HepG2 (cell line): ENCODE data around the gene LONP1. TPM values are rescaled to one million over a fixed set of nuclear protein-coding genes. Genes with fewer than 3 reads are reported as not detected.

Experiments
- ATAC-seq: fragments of 200-7000 bp; cut with Tn5 transposase; 3 replicates; pipeline ENCODE4 v1.9.1; 2020; ENCODE audit warnings: mild to moderate bottlenecking, moderate library complexity
- BruUV-seq: library from RNA; stranded (reverse); fragments of 400-500 nt; replicated peaks from 2 replicates; lab custom pipeline; 2021; lab: Mats Ljungman, UMichigan
- CTCF ChIA-PET: fragments of 300-600 bp; formaldehyde crosslinking; extraction: SDS; loops from one replicate; lab custom pipeline; 2021; ENCODE audit warnings: low total read pairs, inconsistent platforms, low intra/inter-chr PET ratio; lab: Yijun Ruan, JAX
- POLR2A ChIA-PET: fragments of 350-600 bp; sonication (Branson Sonifier 250); formaldehyde crosslinking; loops from one replicate; lab custom pipeline; 2020; ENCODE audit warnings: antibody characterized with exemption, inconsistent platforms; lab: Yijun Ruan, JAX
- DNase-seq: peaks from one replicate; pipeline ENCODE4 v3.0.0-alpha.2; 2015; ENCODE audit warnings: low spot score
- FAIRE-seq: peaks from 3 replicates; lab custom pipeline; 2011; peaks lifted over from hg19 to GRCh38; lab: Jason Lieb, UNC
- H2AFZ ChIP-seq: one replicate; pipeline ENCODE4 v1.6.1; 2011; ENCODE audit warnings: low read length, inconsistent platforms
- H3K27ac ChIP-seq: fragments of 300-600 bp; 3 replicates; pipeline ENCODE4 v1.8.0; 2011; ENCODE audit warnings: mixed run types, mild to moderate bottlenecking, mixed read lengths, low read length, inconsistent platforms; ENCODE audit not compliant: insufficient read depth; ENCODE audit errors: extremely low read length
- H3K27me3 ChIP-seq, 2 experiments: fragments of 200-600 bp in 1 of 2; 2 replicates in 1 of 2; 3 replicates in 1 of 2; pipeline versions ENCODE4 v1.6.0 to v1.8.0; 2011; ENCODE audit warnings: low read length in 2 of 2, mild to moderate bottlenecking in 2 of 2, moderate library complexity in 2 of 2, inconsistent platforms in 1 of 2; ENCODE audit not compliant: insufficient read depth in 2 of 2, control insufficient read depth in 1 of 2
- H3K36me3 ChIP-seq, 2 experiments: fragments of 200-600 bp in 1 of 2; replicated peaks in 1 of 2; 2 replicates in 1 of 2; 3 replicates in 1 of 2; pipeline versions ENCODE4 v1.5.1 to v1.8.0; 2011; ENCODE audit warnings: low read length in 2 of 2, inconsistent platforms in 1 of 2; ENCODE audit not compliant: insufficient read depth in 2 of 2, control insufficient read depth in 1 of 2
- H3K4me1 ChIP-seq: 2 replicates; pipeline ENCODE4 v1.5.1; 2012; ENCODE audit warnings: low read length, inconsistent platforms; ENCODE audit not compliant: insufficient read depth
- H3K4me2 ChIP-seq: 2 replicates; pipeline ENCODE4 v1.6.0; 2011; ENCODE audit warnings: low read depth, low read length, inconsistent platforms
- H3K4me3 ChIP-seq, 3 experiments: fragments of 200-600 bp in 1 of 3; sonication (generic), shearing (Covaris generic) in 1 of 3; replicated peaks in 1 of 3; 2 replicates each; pipeline ENCODE4 v1.5.1; 2011 to 2016; ENCODE audit warnings: low read length in 3 of 3, inconsistent platforms in 2 of 3, low read depth in 2 of 3, mild to moderate bottlenecking in 2 of 3, control low read depth in 1 of 3, mixed read lengths in 1 of 3; ENCODE audit not compliant: insufficient read depth in 1 of 3
- H3K79me2 ChIP-seq: one replicate; pipeline ENCODE4 v1.6.1; 2011; ENCODE audit warnings: low read length, inconsistent platforms; ENCODE audit not compliant: insufficient read depth
- H3K9ac ChIP-seq: 2 replicates; pipeline ENCODE4 v1.6.0; 2011; ENCODE audit warnings: mild to moderate bottlenecking, low read depth, low read length, inconsistent platforms; ENCODE audit not compliant: insufficient read depth
- H3K9me3 ChIP-seq: 2 replicates; pipeline ENCODE4 v1.5.1; 2012; ENCODE audit warnings: mild to moderate bottlenecking, low read length
- H4K20me1 ChIP-seq: 2 replicates; pipeline ENCODE4 v1.6.0; 2011; ENCODE audit warnings: inconsistent platforms, mild to moderate bottlenecking, low read length, moderate library complexity; ENCODE audit not compliant: insufficient read depth
- GATAD2A ChIP-seq: IDR thresholded peaks from 2 replicates; pipeline ENCODE4 v1.6.1; 2016
- HNF1B ChIP-seq: sonication (generic); formaldehyde crosslinking; IDR thresholded peaks from 2 replicates; pipeline ENCODE4 v1.5.1; 2020; ENCODE audit warnings: mild to moderate bottlenecking, moderate library complexity, missing genetic modification reagents
- NCOA5 ChIP-seq: sonication (generic); formaldehyde crosslinking; IDR thresholded peaks from 2 replicates; pipeline ENCODE4 v1.4.0; 2020; ENCODE audit warnings: missing genetic modification reagents
- PHF8 ChIP-seq: sonication (generic); formaldehyde crosslinking; IDR thresholded peaks from 2 replicates; pipeline ENCODE4 v1.5.0; 2020; ENCODE audit warnings: missing genetic modification reagents
- PRPF4 ChIP-seq: fragments of 200-400 bp; formaldehyde crosslinking; IDR thresholded peaks from 2 replicates; pipeline ENCODE4 v1.6.1; 2016; ENCODE audit warnings: low read length, low read depth; ENCODE audit not compliant: poor library complexity, severe bottlenecking
- SRSF4 ChIP-seq: fragments of 200-400 bp; formaldehyde crosslinking; IDR thresholded peaks from one replicate; pipeline ENCODE4 v1.6.1; 2018; ENCODE audit warnings: mild to moderate bottlenecking, low read depth, low read length, moderate library complexity; ENCODE audit not compliant: poor library complexity, severe bottlenecking
- TAF15 ChIP-seq: fragments of 200-400 bp; formaldehyde crosslinking; IDR thresholded peaks from one replicate; pipeline ENCODE4 v1.6.1; 2018; ENCODE audit warnings: mild to moderate bottlenecking, low read depth, low read length; ENCODE audit not compliant: poor library complexity, severe bottlenecking
- ZHX1 ChIP-seq: sonication (generic); formaldehyde crosslinking; IDR thresholded peaks from 2 replicates; pipeline ENCODE4 v1.8.1; 2022; ENCODE audit warnings: low read depth, mild to moderate bottlenecking, missing genetic modification reagents
- ZNF10 ChIP-seq: sonication (generic); formaldehyde crosslinking; IDR thresholded peaks from 2 replicates; pipeline ENCODE4 v1.4.0; 2020; ENCODE audit warnings: mild to moderate bottlenecking, low read depth, missing genetic modification reagents, borderline replicate concordance
- ZNF121 ChIP-seq: sonication (generic); formaldehyde crosslinking; IDR thresholded peaks from 2 replicates; pipeline ENCODE4 v1.5.0; 2020; ENCODE audit warnings: mild to moderate bottlenecking, missing genetic modification reagents
- ZNF138 ChIP-seq: sonication (generic); formaldehyde crosslinking; IDR thresholded peaks from 2 replicates; pipeline ENCODE4 v1.5.0; 2020; ENCODE audit warnings: mild to moderate bottlenecking, low read depth, missing genetic modification reagents
- ZNF512B ChIP-seq: sonication (generic); formaldehyde crosslinking; IDR thresholded peaks from 2 replicates; pipeline ENCODE4 v1.5.1; 2020; ENCODE audit warnings: missing genetic modification reagents, mild to moderate bottlenecking, borderline replicate concordance
- WGBS: methylation state at CpG from one replicate; pipeline ENCODE4 v1.1.6; 2017; ENCODE audit warnings: low lambda C conversion rate; 5-methylcytosine and 5-hydroxymethylcytosine counted together
- in situ Hi-C: cut with HindIII; loops from 2 replicates; pipeline ENCODE4 v1.10.0; 2017; ENCODE audit warnings: low pct_unique_long_range_greater_than_20kb; ENCODE audit not compliant: extremely low pct_ligation_motif_present
- intact Hi-C: fragments of 100-400 bp; cut with micrococcal nuclease; formaldehyde crosslinking; loops from one replicate; pipeline ENCODE4 v1.10.0; 2022; ENCODE audit not compliant: unreplicated experiment
- polyA plus RNA-seq, 8 experiments: library from polyadenylated mRNA; depleted of rRNA in 3 of 8; stranded (reverse) in 7 of 8; unstranded in 1 of 8; fragments of >200 nt; fragmentation: Illumina TruSeq in 4 of 8; extraction: Trizol in 4 of 8; gene quantifications; 2 replicates each; pipeline versions ENCODE4 v1.2.1 to v1.2.3, GENCODE V29; 2011 to 2016; ENCODE audit warnings: low read depth in 4 of 8, missing spikeins in 1 of 8, mixed read lengths in 1 of 8; ENCODE audit not compliant: insufficient read depth in 1 of 8
- total RNA-seq, 5 experiments: library from RNA; depleted of rRNA; stranded (reverse); fragments of >200 nt; fragmentation: Illumina TruSeq; extraction: Trizol; gene quantifications; 2 replicates each; pipeline ENCODE4 v1.2.3, GENCODE V29; 2016; ENCODE audit warnings: low read depth in 1 of 5

LONP1 gene
- total and polyA plus RNA-seq, 2 of the 13 experiments (the other 11 are each of a cell fraction or from before 2014, with no cell fraction given), result 59.5 to 76.8 TPM

- TF ChIP-seq ZNF121, result peak; percentile 30; the same call in 1 of the 2 replicates
- 0 out of 2 replicates have a peak, but pooled peaks have one; percentile 4 for TF ChIP-seq HNF1B (CRISPR knock-in tag)
- no peak for TF ChIP-seq GATAD2A (CRISPR knock-in tag)
Observed at GRCh38 chr19:5687360-5688198, 32.4 kb downstream of the LONP1 start (continued).

- Histone ChIP-seq H3K27ac (peak overlapping the region; percentile 72), H3K27me3 (no peaks in the 10 kb centered on the region; a peak in 1 of 5 replicates), H3K4me1 (peaks cover 24% of the 10 kb centered on the region), H3K4me3 (peak overlapping the region; percentile 66 to 81 (median 66); a peak in 5 of 6 replicates), H3K79me2 (peaks cover 17% of the 10 kb centered on the region), H4K20me1 (peaks cover 16% of the 10 kb centered on the region; the same call in 1 of the 2 replicates), H3K36me3 (peaks cover 0 to 5% of the 10 kb centered on the region in 2 experiments; a peak in 2 of 5 replicates), H2AFZ (no peak overlapping the region), H3K9me3 (no peaks in the 10 kb centered on the region), H3K4me2 (peak overlapping the region; percentile 84), H3K9ac (peak overlapping the region; percentile 64)
- intact Hi-C loops, result loop anchor here (2.0 to 5.0 kb wide), 2 partner anchors 34 to 140 kb away; partner anchors contain the start of genes CATSPERD and LONP1
- ATAC-seq (peak; percentile 64), DNase-seq (peak; percentile 87), FAIRE-seq (peak; percentile 84)
- in situ Hi-C loops, result no loop called here
- 0% methylated on average over 7 of the region's 59 CpGs for WGBS
- ChIA-PET CTCF (no interaction called here), POLR2A (interaction anchor here (0.7 to 2.2 kb wide), 8 partner anchors 22 to 141 kb away, joined by 3 to 21 read pairs (median 4); partner anchors contain the start of genes CATSPERD, DUS3L, LONP1 and SAFB)
- BruUV-seq, result no TSS peak
- no peak for TF ChIP-seq NCOA5
- 0 out of 2 replicates have a peak, but pooled peaks have one; percentile 8 for TF ChIP-seq ZHX1 (CRISPR knock-in tag)
- TF ChIP-seq PRPF4, result no peak
- TF ChIP-seq SRSF4, result no peak
- TF ChIP-seq ZNF138 (CRISPR knock-in tag), result 0 out of 2 replicates have a peak, but pooled peaks have one; percentile 36
- no peak for TF ChIP-seq ZNF512B (CRISPR knock-in tag)
- TF ChIP-seq ZNF10 (CRISPR knock-in tag), result no peak
- TF ChIP-seq TAF15, result no peak
- peak; percentile 45; the same call in 1 of the 2 replicates for TF ChIP-seq PHF8 (CRISPR knock-in tag)
Observed at GRCh38 chr19:5686647-5687359, 33.1 kb downstream of the LONP1 start.
